AG20443 (cell line): ENCODE measurements around the gene ZNF416.

Experiments used
- DNase-seq: peaks from one replicate; pipeline ENCODE4 v3.0.0; 2012; ENCODE audit warnings: low spot score, mixed read lengths

The ZNF416 gene

GRCh38 chr19:57578487-57579205 is at the start of gene ZNF416:
TSS of gene ZNF416 (minus strand) at chr19:57578911. CDS start at chr19:57578704, 207 bp downstream.
- DNase-seq: peak; percentile 98

DNA sequence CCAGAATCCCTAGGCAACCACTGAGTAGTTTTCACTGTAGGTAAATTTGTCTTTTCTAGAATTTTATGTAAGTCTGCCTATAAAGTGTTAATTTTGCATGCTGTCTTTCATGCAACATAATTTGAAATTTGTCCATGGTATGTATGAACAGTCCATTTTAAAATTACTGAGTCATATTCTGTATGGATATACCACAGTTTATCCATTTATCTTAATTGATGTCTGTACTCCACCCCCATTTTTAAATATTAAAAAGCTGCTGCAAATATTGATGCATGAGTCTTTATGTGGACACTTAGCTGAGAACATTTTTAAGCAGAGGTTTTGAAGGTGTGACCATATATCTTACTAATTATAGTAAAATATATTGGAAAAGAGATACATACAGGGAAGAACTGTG is 44.4 kb upstream of the ZNF416 start:
- no peak for DNase-seq

DNA sequence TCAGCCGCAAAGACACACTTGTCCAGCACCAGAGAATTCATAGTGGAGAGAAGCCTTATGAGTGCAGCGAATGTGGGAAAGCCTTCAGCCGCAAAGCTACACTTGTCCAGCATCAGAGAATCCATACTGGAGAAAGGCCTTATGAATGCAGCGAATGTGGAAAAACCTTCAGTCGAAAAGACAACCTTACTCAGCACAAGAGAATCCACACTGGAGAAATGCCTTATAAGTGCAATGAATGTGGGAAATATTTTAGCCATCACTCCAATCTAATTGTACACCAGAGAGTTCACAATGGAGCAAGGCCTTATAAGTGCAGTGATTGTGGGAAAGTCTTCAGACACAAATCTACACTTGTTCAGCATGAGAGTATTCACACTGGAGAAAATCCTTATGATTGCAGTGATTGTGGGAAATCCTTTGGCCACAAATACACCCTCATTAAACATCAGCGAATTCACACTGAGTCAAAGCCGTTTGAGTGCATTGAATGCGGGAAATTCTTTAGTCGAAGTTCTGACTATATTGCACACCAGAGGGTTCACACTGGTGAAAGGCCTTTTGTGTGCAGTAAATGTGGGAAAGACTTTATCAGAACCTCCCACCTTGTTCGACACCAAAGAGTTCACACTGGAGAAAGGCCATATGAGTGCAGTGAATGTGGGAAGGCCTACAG is 42.1 kb upstream of the ZNF416 start:
- DNase-seq: no peak

- DNase-seq: no peak
These were observed 36.6 kb upstream of the ZNF416 start for GRCh38 chr19:57615346-57615745.

GRCh38 chr19:57613941-57614743 is 35.4 kb upstream of the ZNF416 start, which contains the start of gene ZNF134:
TSS of gene ZNF134 (plus strand) at chr19:57614242. CDS start at chr19:57619469, 5,227 bp downstream.
- DNase-seq: peak; percentile 98

DNA sequence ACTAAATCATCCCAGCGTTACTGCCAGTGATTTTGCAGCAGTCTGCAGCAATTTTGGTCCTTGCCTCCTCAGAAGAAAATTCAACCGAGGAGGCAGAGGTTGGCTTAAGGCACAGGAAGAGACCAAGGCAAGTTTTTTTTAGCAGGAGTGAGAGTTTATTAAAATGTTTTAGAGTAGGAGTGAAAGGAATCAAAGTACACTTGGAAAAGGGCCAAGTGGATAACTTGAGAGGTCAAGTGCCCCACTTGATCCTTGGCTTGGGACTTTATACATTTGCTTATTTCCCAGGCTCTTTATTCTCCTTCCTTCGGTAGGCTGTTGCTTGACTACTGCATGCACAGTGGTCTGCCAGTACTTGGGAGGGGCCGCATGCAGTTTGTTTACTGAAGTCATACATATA is 32.4 kb upstream of the ZNF416 start:
- DNase-seq: no peak

DNA sequence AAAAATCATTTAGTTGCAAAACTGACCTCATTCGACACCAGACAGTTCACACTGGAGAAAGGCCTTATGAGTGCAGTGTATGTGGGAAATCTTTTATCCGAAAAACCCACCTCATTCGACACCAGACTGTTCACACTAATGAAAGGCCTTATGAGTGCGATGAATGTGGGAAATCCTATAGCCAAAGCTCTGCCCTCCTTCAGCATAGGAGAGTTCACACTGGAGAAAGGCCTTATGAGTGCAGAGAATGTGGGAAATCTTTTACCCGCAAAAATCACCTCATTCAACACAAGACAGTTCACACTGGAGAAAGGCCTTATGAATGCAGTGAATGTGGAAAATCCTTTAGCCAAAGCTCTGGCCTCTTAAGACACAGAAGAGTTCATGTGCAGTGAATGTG is 28.2 kb upstream of the ZNF416 start:
- no peak for DNase-seq

DNA sequence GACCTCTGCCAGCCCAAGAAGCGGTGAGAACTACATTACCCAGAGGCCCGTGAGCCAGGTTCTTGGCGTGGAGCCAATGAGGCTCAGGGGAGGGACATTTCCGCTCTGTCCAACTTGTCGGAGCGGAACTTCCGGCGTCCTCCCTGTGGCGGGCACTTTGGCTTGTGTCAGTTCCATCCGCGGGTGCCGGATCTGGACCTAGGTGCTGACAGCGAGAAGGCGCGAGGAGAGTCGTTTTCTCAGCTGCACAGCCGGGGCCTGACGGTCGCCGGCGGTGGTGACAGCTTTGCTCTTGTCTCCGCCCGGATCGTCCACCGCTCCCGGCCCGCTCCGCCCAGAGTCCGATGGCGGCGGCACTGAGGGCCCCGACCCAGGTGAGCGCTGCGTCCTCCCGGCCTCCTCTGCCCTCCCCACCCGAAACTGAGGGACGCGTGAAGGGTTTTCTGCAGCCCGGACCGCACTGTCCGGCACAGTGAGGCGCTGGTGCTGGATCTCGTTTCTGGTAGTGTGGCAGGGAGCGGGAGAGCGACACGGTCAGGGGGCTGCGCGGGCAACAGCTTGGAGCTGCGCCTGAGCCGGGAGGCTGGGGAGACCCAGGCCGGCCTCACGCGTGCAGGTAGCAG is 21.2 kb upstream of the ZNF416 start, which contains the start of gene ZNF530:
Gene ZNF530, plus strand, starts transcription at position 125 of the 623 bp plus-strand sequence. CDS start 4,461 bp downstream, outside the sequence.
- peak; percentile 96 for DNase-seq

GRCh38 chr19:57599377-57599760 is 20.7 kb upstream of the ZNF416 start:
- DNase-seq: no peak

DNA sequence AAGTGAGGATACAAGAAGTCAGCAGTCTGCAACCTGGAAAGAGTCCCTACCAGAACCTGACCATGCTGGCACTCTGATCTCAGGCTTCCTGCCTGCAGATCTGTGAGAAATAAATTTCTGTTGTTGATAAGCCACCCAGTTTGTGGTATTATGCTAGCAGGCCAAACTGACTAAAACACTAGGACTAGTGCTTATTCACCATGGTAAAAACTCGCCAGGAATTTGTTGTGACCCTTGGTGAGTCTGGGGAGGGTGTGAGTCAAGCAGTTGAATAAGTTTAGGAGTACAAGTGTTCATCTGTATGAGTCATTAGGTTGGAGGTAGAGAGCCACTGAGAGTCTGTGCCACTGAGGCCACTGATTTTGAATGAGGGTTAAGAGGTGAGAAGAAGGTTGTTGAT is 8.8 kb upstream of the ZNF416 start:
- peak; percentile 57 for DNase-seq

DNA sequence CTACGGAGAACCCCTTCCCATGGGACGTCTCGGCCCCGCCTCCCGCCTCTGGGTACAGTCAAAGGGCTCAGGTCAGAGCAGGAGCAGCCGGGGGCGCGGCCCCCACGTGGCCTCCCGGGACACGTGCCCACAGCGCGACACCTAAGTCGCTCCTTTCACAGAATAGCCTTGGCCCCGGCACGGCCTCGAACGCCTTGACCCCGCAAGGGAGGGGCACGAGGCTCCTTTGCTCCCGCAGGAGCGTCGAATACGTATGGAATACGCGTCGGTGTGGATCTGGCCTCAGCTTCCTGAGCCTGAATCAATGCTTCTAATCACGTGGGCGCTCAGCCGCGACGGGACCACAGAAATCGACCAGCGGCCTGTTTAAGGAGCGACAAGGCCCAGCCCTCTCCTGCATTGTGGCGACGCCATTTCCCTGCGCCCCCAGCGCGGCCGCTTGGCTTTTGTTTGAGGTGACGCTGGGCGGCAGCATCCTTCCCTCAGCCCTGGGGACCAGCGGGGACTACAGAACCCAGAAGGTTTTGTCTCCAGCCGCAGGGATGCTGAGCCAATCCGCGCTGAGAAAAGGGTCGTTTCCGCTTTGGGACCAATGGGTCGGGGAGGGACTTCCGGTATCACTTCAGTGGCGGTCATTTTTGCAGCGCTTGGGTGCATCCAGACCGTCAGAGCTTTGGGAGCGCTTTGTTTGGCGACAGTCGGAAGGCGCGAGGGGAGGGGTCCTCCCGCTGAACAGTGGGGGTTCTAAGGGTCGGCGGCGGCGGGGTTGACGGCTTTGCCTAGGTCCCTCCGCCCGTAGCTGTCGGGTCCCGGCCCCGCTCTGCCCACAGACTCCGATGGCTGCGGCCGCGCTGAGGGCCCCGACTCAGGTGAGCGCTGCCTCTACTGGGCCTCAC is 5.1 kb upstream of the ZNF416 start, which contains the start of gene ZIK1:
Gene ZIK1, plus strand, starts transcription at position 625 of the 896 bp plus-strand sequence. Its CDS starts 212 bp downstream, at position 837.
- peak; percentile 96 for DNase-seq

DNA sequence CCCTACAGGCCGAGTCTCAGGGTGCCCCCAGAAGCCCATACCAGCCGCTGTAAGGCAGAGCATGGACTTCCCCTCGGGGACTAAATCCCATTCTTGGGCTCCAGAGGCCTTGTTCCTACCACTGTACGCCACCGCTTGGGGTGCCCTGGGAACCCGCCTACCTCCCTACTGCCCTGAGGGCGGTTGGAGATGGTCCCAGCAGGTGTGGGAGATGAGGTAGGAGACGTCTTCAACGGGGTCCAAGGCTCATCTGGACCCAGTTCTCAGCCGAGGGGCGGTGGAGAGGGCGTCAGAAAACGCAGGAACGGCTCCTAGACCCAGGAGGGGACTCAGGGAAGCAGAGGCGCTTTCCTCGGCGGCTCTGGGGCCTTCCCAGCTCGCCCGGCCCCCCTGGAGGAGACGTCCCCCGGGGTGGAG is 4.4 kb upstream of the ZNF416 start:
- no peak for DNase-seq

DNA sequence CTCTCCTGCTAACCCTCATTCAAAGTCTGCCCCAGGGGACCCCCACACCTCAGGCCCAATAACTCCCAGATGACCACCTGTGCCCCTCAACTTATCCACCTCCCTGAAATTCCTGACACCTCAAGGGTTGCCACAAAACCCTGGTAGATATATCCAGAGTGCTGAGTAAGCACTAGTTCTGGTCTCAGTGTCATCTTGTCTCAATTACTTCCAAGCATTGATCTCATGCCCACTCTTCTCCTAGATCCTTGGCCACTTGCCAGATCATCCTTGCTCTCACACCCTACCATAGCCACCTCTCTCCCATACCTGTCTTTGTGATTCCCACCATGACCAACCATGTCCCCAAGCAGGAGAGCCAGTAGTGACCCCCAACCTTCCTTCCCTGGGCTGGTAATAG is 2.0 kb downstream of the ZNF416 start:
- DNase-seq: no peak

- no peak for DNase-seq
These were observed 6.2 kb downstream of the ZNF416 start for GRCh38 chr19:57572415-57572947.

DNA sequence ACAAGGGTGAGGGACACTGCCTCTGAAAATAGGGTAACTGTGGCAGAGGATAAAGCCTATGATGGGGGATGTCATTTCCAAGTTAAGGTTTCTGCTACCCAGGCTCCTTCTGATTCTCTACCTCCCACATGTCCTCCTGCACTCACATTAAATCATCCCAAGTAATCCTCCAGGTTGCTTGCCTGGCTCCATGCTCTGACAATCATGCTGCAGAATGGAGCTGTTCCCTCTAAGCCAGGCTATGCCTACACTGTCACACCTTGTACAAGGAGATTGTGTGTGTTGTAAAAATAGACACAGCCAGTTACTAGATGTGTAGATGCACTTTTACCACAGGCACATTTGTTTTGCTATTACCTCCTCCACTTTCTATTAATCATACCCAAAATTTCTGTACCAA is 8.0 kb downstream of the ZNF416 start:
- DNase-seq: no peak

DNA sequence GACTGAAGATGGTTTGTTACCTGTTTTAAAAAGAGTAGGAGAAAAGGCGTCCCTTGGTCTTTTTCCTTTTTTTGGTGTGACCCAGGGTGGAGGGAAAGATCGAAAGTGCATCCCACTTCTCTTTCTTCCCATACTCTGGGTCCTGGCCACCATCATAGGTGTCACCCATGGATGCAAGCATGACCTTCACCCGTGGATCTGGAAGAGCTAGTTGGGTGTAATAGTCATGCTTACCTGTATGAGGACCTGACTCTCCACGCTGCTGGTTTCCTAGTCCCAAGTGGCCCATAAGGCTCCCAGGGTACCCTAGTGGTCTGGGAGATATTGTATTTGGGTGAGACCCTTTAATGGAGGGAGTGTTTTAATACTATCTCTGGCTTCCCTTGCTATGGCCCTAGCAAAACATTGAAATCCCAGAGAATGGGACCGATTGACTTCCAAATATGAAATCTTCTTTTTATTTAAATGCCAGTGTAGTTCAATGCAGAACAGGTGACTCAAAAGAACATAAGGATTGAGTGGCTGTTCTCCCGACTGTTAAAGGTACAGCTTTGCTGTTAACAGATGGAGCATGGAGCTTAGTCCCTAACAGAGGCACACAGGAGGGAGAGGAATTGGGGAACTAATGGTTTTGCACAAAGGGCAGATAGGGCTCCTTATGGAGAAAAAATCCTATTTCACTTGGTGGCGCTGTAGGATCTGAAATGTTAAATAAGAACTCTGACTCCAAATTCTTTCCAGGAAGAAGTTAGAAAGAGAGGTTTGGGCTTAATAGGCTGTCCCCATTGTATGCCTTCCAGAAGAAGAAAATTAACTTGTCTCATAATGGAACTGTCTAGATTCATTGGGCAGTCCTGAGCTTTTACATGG is 12.1 kb downstream of the ZNF416 start:
- DNase-seq: no peak

- no peak for DNase-seq
These were observed 15.2 kb downstream of the ZNF416 start for GRCh38 chr19:57563547-57563946.

DNA sequence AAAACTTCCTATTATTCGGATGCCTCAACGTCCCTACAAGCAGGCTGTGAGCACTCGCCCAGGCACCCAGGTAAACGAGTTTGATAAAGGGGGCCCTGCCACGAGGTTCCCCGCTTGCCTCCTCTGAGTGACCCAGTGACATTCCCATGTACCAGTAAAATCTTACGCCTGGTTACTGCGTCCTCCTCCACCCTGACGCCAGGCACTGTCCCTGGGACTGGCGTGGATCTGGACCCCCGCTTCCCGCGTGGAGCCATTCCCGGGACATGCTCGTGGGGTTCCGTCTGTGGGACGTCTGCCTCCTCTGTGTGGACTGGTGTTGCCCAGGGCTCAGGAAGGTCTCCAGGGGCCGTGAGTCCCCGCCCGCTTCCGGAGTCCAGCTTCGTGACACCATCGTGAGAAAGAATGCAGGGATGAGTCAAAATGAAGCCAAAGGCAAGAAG is 18.6 kb downstream of the ZNF416 start:
- DNase-seq: peak; percentile 85

- peak; percentile 97 for DNase-seq
These were observed 19.2 kb downstream of the ZNF416 start, which contains the start of gene ZNF550 for GRCh38 chr19:57559404-57560025. TSS of gene ZNF550 (minus strand) at chr19:57559863. CDS start at chr19:57559682, 181 bp downstream.
